Measurements from ENCODE around the gene ACKR2. TPM values are rescaled to one million over a fixed set of nuclear protein-coding genes. Genes with fewer than 3 reads are reported as not detected.

Gene ACKR2
- total RNA-seq, 1 experiment from 2014 or later, result 0.61 TPM

- H3K9me3 Mint-ChIP-seq (ENCODE audit: unreplicated experiment), result no peaks in the 10 kb centered on the region
- ChIA-PET CTCF (no interaction called here), POLR2A (interaction anchor here (0.8 to 6.8 kb wide), 7 partner anchors 8 to 30 kb away, joined by 5 to 78 read pairs (median 16); no protein-coding TSS in a partner anchor)
- peak overlapping the region; percentile 92 for H3K4me3 Mint-ChIP-seq (ENCODE audit: unreplicated experiment)
- H3K36me3 Mint-ChIP-seq (ENCODE audit: insufficient read depth, unreplicated experiment), result peaks cover 32% of the 10 kb centered on the region
- TF ChIP-seq CTCF (IDR thresholded peaks at IDR 0.05; ENCODE audit: unreplicated experiment), result no peak
- no peak for DNase-seq (ENCODE audit: unreplicated experiment)
- H3K27ac Mint-ChIP-seq (ENCODE audit: low read depth, unreplicated experiment), result peak overlapping the region; percentile 90
- peaks cover 22% of the 10 kb centered on the region for H3K4me1 Mint-ChIP-seq (ENCODE audit: insufficient read depth, unreplicated experiment)
- no peaks in the 10 kb centered on the region for H3K27me3 Mint-ChIP-seq (ENCODE audit: insufficient read depth, unreplicated experiment)
- no TSS peak for BruUV-seq (replicated peaks)
- intact Hi-C loops (cut with micrococcal nuclease), result loop anchor here (5.0 kb wide), 1 partner anchor 36 kb away; no protein-coding TSS in a partner anchor
Measured at GRCh38 chr3:42801784-42802183, 7.5 kb upstream of the ACKR2 start.

- Mint-ChIP-seq H3K4me3 (ENCODE audit: unreplicated experiment) (peak overlapping the region; percentile 92), H3K27me3 (ENCODE audit: insufficient read depth, unreplicated experiment) (no peaks in the 10 kb centered on the region), H3K36me3 (ENCODE audit: insufficient read depth, unreplicated experiment) (peaks cover 32% of the 10 kb centered on the region), H3K9me3 (ENCODE audit: unreplicated experiment) (no peaks in the 10 kb centered on the region), H3K4me1 (ENCODE audit: insufficient read depth, unreplicated experiment) (peaks cover 22% of the 10 kb centered on the region), H3K27ac (ENCODE audit: low read depth, unreplicated experiment) (peak overlapping the region; percentile 90)
- DNase-seq (ENCODE audit: unreplicated experiment), result no peak
- BruUV-seq (replicated peaks), result TSS peak; percentile 27
- POLR2A ChIA-PET, result interaction anchor here (0.7 to 7.3 kb wide), 21 partner anchors 9 to 643 kb away, joined by 3 to 104 read pairs (median 8); partner anchors contain the start of genes NKTR, SEC22C and SS18L2
- TF ChIP-seq CTCF (IDR thresholded peaks at IDR 0.05; ENCODE audit: unreplicated experiment), result no peak
- intact Hi-C loops (cut with micrococcal nuclease), result loop anchor here (5.0 kb wide), 1 partner anchor 34 kb away; no protein-coding TSS in a partner anchor
- CTCF ChIA-PET, result interaction anchor here (0.7 to 0.9 kb wide), 3 partner anchors 9 to 19 kb away, joined by 3 to 6 read pairs (median 3); no protein-coding TSS in a partner anchor
Measured at GRCh38 chr3:42802876-42803413, 6.3 kb upstream of the ACKR2 start.

- Mint-ChIP-seq H3K9me3 (ENCODE audit: unreplicated experiment) (no peaks in the 10 kb centered on the region), H3K27me3 (ENCODE audit: insufficient read depth, unreplicated experiment) (no peaks in the 10 kb centered on the region), H3K36me3 (ENCODE audit: insufficient read depth, unreplicated experiment) (peaks cover 32% of the 10 kb centered on the region), H3K4me3 (ENCODE audit: unreplicated experiment) (peak overlapping the region; percentile 92), H3K4me1 (ENCODE audit: insufficient read depth, unreplicated experiment) (peaks cover 22% of the 10 kb centered on the region), H3K27ac (ENCODE audit: low read depth, unreplicated experiment) (peak overlapping the region; percentile 90)
- CTCF ChIA-PET, result interaction anchor here (0.7 to 1.6 kb wide), 7 partner anchors 9 to 25 kb away, joined by 3 to 6 read pairs (median 3); no protein-coding TSS in a partner anchor
- peak; percentile 42 for DNase-seq (ENCODE audit: unreplicated experiment)
- no TSS peak for BruUV-seq (replicated peaks)
- intact Hi-C loops (cut with micrococcal nuclease), result loop anchor here (5.0 kb wide), 1 partner anchor 34 kb away; no protein-coding TSS in a partner anchor
- POLR2A ChIA-PET, result interaction anchor here (0.6 to 7.3 kb wide), 22 partner anchors 10 to 644 kb away, joined by 3 to 104 read pairs (median 8); partner anchors contain the start of genes NKTR, SEC22C and SS18L2
- TF ChIP-seq CTCF (IDR thresholded peaks at IDR 0.05; ENCODE audit: unreplicated experiment), result no peak
Measured at GRCh38 chr3:42803414-42804105, 5.7 kb upstream of the ACKR2 start.

Measured in MCF 10A (cell line).